ENCODE measurements around the gene CENPX.

CENPX gene

GRCh38 chr17:82000803-82001570 lies 21.7 kb downstream of the CENPX start:
- DNase-seq (ENCODE audit: extremely low read depth in 1 of 2, low read depth in 1 of 2): no peak

- no peak for DNase-seq (ENCODE audit: extremely low read depth in 1 of 2, low read depth in 1 of 2)
Measured at GRCh38 chr17:81999976-82000802, 22.5 kb downstream of the CENPX start.

- no peak for DNase-seq (ENCODE audit: extremely low read depth in 1 of 2, low read depth in 1 of 2)
Measured at GRCh38 chr17:81999587-81999975, 23.1 kb downstream of the CENPX start.

- no peak for DNase-seq (ENCODE audit: extremely low read depth in 1 of 2, low read depth in 1 of 2)
Measured at GRCh38 chr17:81998691-81999438, 23.8 kb downstream of the CENPX start.

DNA sequence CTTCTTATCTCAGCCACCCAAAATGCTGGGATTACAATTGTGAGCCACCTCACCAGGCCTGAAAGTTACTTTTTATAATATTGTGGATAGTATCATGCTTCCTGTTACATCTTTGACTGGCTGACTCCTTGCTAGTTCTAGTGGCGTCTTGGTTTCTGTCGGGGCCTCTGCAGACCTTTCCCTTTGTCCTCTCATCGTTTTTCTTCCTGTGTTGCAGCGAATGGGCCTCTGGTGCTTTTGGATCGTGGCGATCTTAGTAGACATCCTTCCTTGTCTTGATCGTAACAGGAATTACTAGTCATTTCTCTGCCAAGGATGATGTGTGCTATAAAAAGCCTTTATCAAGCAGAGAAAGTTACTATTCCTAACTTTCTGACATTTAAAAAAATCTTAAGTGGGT lies 24.5 kb downstream of the CENPX start:
- no peak for DNase-seq (ENCODE audit: extremely low read depth in 1 of 2, low read depth in 1 of 2)

DNA sequence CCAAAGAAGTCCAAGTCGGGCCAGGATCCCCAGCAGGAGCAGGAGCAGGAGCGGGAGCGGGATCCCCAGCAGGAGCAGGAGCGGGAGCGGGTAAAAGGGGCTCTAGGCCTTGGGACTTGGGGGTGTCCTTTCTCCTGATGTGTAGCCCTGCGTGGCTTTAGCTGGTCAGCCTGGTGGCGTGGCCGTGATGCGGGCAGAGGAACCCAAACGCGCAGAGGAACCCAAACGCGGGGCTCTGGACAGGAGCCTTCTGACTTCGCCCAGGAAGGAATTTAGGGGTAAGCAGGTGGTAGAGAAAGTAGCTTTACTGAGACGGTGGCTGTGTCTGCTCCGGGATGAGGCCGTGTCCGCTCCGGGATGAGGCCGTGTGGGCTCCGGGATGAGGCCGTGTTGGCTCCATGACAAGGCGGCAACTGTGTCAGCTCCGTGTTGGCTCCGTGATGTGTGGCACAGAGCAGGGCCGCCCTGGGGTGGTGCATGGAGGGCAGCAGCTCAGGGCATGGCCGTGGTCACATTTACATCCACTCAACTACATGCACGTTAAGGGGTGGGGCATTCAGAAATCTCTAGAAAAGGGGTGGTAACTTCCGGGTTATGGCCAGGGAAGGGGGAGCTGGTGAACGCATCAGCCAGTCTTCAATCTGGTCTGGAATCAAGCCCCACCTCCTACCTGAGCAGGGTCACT lies 25.8 kb downstream of the CENPX start:
- no peak for DNase-seq (ENCODE audit: extremely low read depth in 1 of 2, low read depth in 1 of 2)

- DNase-seq (ENCODE audit: extremely low read depth in 1 of 2, low read depth in 1 of 2): no peak
Measured at GRCh38 chr17:81996232-81996756, 26.4 kb downstream of the CENPX start.

GRCh38 chr17:81995463-81996231 lies 27.0 kb downstream of the CENPX start:
- DNase-seq (ENCODE audit: extremely low read depth in 1 of 2, low read depth in 1 of 2): no peak

DNA sequence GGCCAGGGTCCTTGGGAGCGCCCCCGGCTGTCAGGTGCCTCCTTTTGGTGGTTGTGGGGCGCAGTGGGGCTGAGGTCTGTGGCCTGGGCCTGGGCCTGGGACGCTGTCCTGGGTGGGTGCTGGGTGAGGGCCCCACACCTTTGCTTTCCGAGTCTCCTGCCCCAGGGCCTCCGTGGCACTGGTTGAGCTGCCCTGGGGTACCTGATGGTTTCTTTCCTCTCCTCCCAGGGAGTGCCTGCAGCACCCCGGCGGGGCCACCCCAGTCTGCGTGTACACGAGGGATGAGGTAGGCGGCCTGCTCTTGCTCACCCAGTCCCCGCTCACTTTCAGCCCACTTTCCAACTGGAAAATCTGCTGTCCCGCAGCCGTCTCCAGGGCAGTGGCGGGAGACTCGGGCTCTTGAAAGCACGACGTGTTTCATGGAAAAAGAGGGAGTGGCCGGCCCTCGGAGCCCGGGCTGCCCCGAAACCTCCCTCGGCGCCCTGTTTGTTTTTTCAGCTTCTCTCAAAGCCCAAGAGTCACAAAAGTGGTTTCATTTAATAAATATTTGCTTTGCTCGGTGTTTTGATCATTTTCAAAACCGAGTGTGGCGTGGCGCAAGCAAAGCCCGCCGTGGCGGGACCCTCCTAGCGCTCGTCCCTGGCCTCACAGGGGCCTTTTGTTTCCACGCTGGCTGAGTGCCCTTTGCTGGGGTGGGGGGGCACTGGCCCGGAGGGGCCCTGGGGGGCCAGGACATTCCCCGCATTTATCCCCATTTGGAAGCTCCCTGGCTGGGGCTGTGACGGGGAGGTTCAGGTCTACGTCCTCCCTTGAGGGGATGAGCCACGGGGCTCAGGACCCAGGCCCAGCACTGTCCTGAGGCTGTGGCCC lies 27.9 kb downstream of the CENPX start:
- DNase-seq (ENCODE audit: extremely low read depth in 1 of 2, low read depth in 1 of 2): no peak

- no peak for DNase-seq (ENCODE audit: extremely low read depth in 1 of 2, low read depth in 1 of 2)
Measured at GRCh38 chr17:81993729-81994592, 28.7 kb downstream of the CENPX start.

GRCh38 chr17:81992306-81993102 lies 30.2 kb downstream of the CENPX start:
- no peak for DNase-seq (ENCODE audit: extremely low read depth in 1 of 2, low read depth in 1 of 2)

DNA sequence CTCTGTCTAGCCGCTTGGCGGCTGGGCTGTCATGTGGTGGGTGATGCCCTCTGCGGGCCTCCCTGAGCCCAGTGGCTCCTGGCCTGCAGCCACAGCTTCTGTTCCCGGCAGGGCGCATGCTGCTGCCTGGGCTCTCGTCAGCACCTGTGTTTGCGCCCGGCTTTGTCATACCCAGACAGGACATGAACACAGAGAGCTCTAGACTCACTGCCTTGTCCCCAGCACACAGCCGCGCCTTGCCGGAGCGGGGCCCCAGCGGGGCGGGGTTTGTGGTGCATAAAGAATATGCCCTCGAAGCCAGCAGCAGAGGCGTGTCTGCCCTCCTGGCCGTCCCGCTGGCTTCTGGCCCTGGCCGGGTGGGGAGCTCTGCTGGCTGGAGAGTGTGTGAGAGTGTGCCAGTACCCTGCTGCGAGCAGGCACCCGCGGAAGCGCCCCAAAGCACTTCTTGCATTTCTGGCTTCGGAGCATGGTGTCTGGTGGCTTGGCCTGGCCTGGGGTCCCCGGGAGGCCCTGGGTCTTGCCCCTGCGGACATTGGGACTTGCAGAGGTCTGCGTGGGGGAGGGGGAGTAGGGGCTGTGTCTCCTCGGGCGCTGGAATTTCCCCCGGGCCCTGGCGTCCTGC lies 30.9 kb downstream of the CENPX start:
- DNase-seq (ENCODE audit: extremely low read depth in 1 of 2, low read depth in 1 of 2): no peak

- DNase-seq (ENCODE audit: extremely low read depth in 1 of 2, low read depth in 1 of 2): no peak
Measured at GRCh38 chr17:81990836-81991683, 31.6 kb downstream of the CENPX start.

GRCh38 chr17:81987161-81987770 lies 35.4 kb downstream of the CENPX start:
- DNase-seq (ENCODE audit: extremely low read depth in 1 of 2, low read depth in 1 of 2): no peak

GRCh38 chr17:81986606-81987005 lies 36.1 kb downstream of the CENPX start:
- DNase-seq (ENCODE audit: extremely low read depth in 1 of 2, low read depth in 1 of 2): no peak
